Omental fat pad (tissue), 4 donors: ENCODE results near the gene ALKBH6. TPM values are rescaled to one million over a fixed set of nuclear protein-coding genes. Genes with fewer than 3 reads are reported as not detected.

Experiments
- ATAC-seq: fragments of 150-250 bp; one replicate; pipeline ENCODE4 v1.9.1; 2016; ENCODE audit warnings: mild to moderate bottlenecking, moderate library complexity; ENCODE audit not compliant: low FRiP score
- DNase-seq: peaks from one replicate; pipeline ENCODE4 v3.0.0-alpha.2; 2019; ENCODE audit warnings: low spot score
- total RNA-seq, 4 donors: library from RNA; depleted of rRNA; stranded (reverse); fragments of >200 nt; gene quantifications; one replicate each; pipeline ENCODE4 v1.1.0, GENCODE V29; 2016
- TF ChIP-seq, protein P1 (sequence below), 3 donors: fragments of 450-650 bp; IDR thresholded peaks; one replicate each; pipeline ENCODE4 v1.5.1; 2016 to 2017; ENCODE audit warnings: antibody characterized with exemption in 3 of 3, mild to moderate bottlenecking in 3 of 3, moderate library complexity in 2 of 3

Gene ALKBH6
- total RNA-seq, 4 donors from 2014 or later = 13.6 to 21.8 (median 16.1) TPM

DNA sequence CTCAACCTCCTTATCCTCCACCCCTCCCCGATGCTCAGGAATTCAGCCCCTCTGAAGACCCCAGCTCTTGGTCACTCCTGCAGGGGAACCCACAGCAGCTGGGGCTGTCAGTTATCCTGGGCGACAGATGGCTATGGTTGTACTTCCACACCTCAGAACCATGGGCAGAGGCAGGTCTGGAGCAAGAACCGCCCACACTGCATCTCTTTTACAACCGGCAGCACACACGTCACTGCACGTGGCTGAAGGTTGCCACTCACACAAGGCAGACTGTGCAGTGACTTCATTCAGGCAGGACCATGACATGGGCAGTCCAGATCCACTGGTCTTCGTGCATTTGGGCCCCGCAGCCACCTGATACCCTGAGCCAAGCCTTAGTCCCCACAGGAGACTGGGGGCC lies 40.5 kb downstream of the ALKBH6 start:
- TF ChIP-seq, protein P1, sequence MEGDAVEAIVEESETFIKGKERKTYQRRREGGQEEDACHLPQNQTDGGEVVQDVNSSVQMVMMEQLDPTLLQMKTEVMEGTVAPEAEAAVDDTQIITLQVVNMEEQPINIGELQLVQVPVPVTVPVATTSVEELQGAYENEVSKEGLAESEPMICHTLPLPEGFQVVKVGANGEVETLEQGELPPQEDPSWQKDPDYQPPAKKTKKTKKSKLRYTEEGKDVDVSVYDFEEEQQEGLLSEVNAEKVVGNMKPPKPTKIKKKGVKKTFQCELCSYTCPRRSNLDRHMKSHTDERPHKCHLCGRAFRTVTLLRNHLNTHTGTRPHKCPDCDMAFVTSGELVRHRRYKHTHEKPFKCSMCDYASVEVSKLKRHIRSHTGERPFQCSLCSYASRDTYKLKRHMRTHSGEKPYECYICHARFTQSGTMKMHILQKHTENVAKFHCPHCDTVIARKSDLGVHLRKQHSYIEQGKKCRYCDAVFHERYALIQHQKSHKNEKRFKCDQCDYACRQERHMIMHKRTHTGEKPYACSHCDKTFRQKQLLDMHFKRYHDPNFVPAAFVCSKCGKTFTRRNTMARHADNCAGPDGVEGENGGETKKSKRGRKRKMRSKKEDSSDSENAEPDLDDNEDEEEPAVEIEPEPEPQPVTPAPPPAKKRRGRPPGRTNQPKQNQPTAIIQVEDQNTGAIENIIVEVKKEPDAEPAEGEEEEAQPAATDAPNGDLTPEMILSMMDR (IDR thresholded peaks at IDR 0.05) = no peak
- DNase-seq (no peak), ATAC-seq (no peak)

DNA sequence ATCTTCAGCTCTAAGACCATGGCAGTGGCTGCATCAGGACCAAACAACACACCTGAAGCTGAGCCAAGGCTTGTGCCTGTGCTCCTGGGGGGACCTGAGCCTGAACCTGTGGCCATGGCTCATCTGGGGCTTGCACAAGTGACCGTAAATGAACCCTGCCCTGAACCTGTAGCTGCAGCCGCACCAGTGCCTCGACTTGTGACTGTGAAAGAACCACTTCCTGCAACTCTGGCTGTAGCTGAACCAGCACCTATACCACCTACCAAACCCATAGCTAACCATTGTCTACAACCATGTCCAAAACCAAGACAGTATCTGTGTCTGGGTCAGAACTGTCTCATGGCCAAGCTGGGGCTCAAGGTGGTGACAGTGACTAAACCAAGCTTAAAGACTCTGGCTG lies 47.2 kb downstream of the ALKBH6 start:
- ATAC-seq = no peak
- TF ChIP-seq, protein P1 (IDR thresholded peaks at IDR 0.05) = no peak
- no peak for DNase-seq

DNA sequence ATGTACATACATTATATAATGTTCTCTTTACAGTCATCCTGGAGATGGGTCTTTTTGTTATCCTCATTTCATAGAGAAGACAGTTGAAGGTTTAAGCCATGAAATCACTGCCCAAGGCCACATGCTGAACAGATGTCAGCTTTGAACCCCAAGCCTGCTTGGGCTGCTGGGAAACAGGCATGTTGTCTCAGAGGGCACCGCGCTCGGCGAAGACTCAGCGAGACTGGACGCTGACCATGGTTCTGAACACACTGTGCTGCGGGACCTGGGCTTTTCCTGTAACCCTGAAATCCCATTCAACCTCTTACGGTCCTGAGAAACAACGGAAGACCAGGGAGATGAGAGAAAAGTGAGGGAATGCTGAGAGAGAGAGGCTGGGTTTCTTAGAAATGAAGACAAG lies 50.5 kb downstream of the ALKBH6 start:
- DNase-seq (no peak), ATAC-seq (no peak)
- TF ChIP-seq, protein P1 (IDR thresholded peaks at IDR 0.05) = no peak

DNA sequence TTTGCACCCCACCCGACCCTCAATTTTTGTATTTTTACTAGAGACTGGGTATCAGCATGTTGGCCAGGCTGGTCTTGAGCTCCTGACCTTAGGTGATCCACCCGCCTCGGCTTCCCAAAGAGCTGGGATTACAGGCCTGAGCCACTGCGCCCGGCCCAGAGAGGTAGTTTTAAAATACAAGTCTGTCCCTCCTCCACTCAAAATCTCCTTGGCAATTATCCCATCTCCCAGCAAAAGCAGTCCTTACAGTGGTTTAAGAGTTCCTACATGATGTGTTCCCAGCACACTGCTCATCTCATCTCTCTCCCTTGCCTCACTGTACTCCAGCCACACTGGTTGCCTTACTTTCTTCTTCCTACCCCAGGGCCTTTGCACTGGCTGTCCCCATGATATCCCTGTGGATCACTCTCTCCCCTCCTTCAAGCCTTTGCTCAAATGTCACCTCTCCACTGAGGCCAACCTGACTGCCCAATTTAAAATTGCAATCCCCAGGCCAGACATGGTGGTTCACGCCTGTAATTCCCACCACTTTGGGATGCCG lies 53.5 kb downstream of the ALKBH6 start:
- TF ChIP-seq, protein P1 (IDR thresholded peaks at IDR 0.05) = no peak
- DNase-seq (no peak), ATAC-seq (no peak)

DNA sequence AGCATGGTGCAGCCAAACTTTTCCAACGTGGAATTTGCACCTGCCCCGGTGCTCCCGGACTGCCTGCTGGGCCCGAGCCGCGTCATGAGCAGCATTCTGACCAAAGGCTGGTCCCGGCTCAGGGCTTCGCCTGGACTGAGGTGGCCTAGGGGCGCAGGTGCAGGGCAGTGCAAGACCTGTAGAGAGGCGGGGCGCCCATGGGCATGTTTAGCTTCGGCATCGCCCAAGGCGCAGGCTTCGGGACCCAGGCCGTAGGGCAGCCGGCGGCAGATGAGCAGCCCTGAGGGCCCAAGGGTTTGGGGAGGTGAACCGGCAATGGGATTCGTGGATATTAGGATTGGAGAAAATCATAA lies 54.1 kb downstream of the ALKBH6 start:
- no peak for DNase-seq
- ATAC-seq = no peak
- TF ChIP-seq, protein P1 (IDR thresholded peaks at IDR 0.05) = no peak

Other genes starting within 250 kb of the ALKBH6 start
- gene ARHGAP33, start 238.6 kb downstream of the ALKBH6 start, total RNA-seq = 1 to 10 TPM in 3 of 4 donors, under 1 TPM in 1; 0.84 to 9.1 (median 2.5) TPM
- not detected for gene PRODH2, start 201.4 kb downstream of the ALKBH6 start, total RNA-seq
- 1 to 10 TPM in 1 of 4 donors, under 1 TPM in 1, not detected in 2; 0.48 to 1.5 TPM for gene NPHS1, start 161.7 kb downstream of the ALKBH6 start, total RNA-seq
- 1 to 10 TPM in 1 of 4 donors, under 1 TPM in 2, not detected in 1; 0.25 to 1.4 (median 0.48) TPM for gene KIRREL2, start 157.3 kb downstream of the ALKBH6 start, total RNA-seq
- 10 to 100 TPM in 1 of 4 donors, 1 to 10 TPM in 3; 1.1 to 10.1 (median 2.3) TPM for gene APLP1, start 145.6 kb downstream of the ALKBH6 start, total RNA-seq
- gene NFKBID, start 113.7 kb downstream of the ALKBH6 start, total RNA-seq = 10 to 100 TPM in 3 of 4 donors, 1 to 10 TPM in 1; 7.4 to 52.7 (median 15.5) TPM
- gene HCST, start 111.7 kb downstream of the ALKBH6 start, total RNA-seq = 10 to 100 TPM in 2 of 4 donors, 1 to 10 TPM in 2; 7.6 to 57.0 (median 13.3) TPM
- 100 to 1,000 TPM; 171 to 490 (median 280) TPM for gene TYROBP, start 105.9 kb downstream of the ALKBH6 start, total RNA-seq
- gene LRFN3, start 77.8 kb downstream of the ALKBH6 start, total RNA-seq = 1 to 10 TPM; 3.2 to 8.7 (median 5.3) TPM
- gene SDHAF1, start 19.0 kb downstream of the ALKBH6 start, total RNA-seq = 10 to 100 TPM; 19.0 to 53.8 (median 32.2) TPM
- gene SYNE4, start 5.4 kb downstream of the ALKBH6 start, total RNA-seq = under 1 TPM in 3 of 4 donors, not detected in 1; 0.28 to 0.79 (median 0.50) TPM
- 10 to 100 TPM in 1 of 4 donors, 1 to 10 TPM in 3; 3.3 to 11.9 (median 8.1) TPM for gene CLIP3, start 18.7 kb upstream of the ALKBH6 start, total RNA-seq
- gene THAP8, start 40.1 kb upstream of the ALKBH6 start, total RNA-seq = 10 to 100 TPM in 2 of 4 donors, 1 to 10 TPM in 2; 2.0 to 10.4 (median 7.6) TPM
- under 1 TPM; 0.31 to 0.95 (median 0.69) TPM for gene WDR62, start 40.7 kb upstream of the ALKBH6 start, total RNA-seq
- not detected for gene OVOL3, start 96.9 kb upstream of the ALKBH6 start, total RNA-seq
- gene POLR2I, start 100.7 kb upstream of the ALKBH6 start, total RNA-seq = 10 to 100 TPM; 32.5 to 58.5 (median 36.1) TPM
- gene TBCB, start 101.3 kb upstream of the ALKBH6 start, total RNA-seq = 100 to 1,000 TPM in 2 of 4 donors, 10 to 100 TPM in 2; 86.9 to 126 (median 106) TPM
- 100 to 1,000 TPM; 211 to 263 (median 246) TPM for gene CAPNS1, start 125.9 kb upstream of the ALKBH6 start, total RNA-seq
- gene COX7A1, start 138.2 kb upstream of the ALKBH6 start, total RNA-seq = 10 to 100 TPM; 25.1 to 60.3 (median 43.9) TPM
- gene ZNF565, start 200.5 kb upstream of the ALKBH6 start, total RNA-seq = 1 to 10 TPM; 4.3 to 8.5 (median 6.0) TPM
- 10 to 100 TPM; 45.6 to 89.0 (median 61.2) TPM for gene ZNF146, start 200.9 kb upstream of the ALKBH6 start, total RNA-seq